Measurements from ENCODE around the gene PTPRD. TPM values are rescaled to one million over a fixed set of nuclear protein-coding genes. Genes with fewer than 3 reads are reported as not detected.

PTPRD gene
- total RNA-seq, 1 experiment from 2014 or later = 0.02 TPM

DNA sequence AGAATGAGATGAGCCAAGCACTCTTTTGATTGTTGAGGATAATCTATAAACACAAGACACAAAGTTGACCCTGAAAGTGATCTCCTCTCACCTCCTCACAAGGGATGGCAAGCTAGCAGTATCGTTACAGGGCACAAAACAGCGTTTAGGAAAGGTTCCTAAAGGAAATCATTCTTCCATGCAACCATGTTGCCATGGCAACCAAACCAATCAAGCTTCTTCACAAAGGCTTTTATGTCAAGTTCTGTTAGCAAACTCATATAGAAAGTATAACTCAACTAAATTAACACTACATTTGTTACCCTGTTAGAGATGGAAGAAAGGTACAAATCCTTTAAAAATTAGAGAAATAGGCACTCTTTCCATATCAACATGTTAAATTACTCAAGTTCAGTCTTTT, 1796.4 kb downstream of the PTPRD start:
- intact Hi-C loops (cut with micrococcal nuclease) = no loop called here

DNA sequence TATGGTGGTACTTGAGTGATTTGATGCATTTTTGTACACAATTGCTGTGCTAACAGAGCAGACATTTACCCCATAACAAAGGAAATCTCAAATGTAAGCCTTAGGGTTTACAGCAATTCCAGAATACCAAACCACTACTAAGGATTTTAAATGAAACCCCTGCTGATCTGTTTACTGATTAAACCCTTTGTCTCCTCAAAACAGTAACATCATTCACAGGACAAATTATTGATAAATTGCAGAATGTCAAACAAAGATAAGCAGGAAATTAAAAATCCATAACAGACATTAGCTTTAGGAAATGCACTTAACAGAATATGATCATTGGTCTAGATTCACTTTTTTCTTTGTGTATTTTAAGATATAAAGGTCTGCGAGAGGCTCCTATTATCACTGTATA, 1796.9 kb downstream of the PTPRD start:
- RAD21 ChIA-PET (ENCODE audit: low non-redundant PET in 1 of 2, low total read pairs in 2 of 2, uncharacterized antibody in 2 of 2, unreplicated experiment in 2 of 2) = no interaction called here
- CTCF ChIA-PET = no interaction called here
- TF ChIP-seq POLR2AphosphoS5 (IDR thresholded peaks at IDR 0.05; ENCODE audit: low read depth, low read length) (no peak), JUND (IDR thresholded peaks at IDR 0.05) (no peak), SIN3A (IDR thresholded peaks at IDR 0.05; ENCODE audit: low read depth) (no peak), EZH2phosphoT487 (IDR thresholded peaks at IDR 0.05; ENCODE audit: borderline replicate concordance) (no peak), EZH2 (IDR thresholded peaks at IDR 0.05) (no peak), YY1 (IDR thresholded peaks at IDR 0.05; ENCODE audit: extremely low read depth, insufficient replicate concordance, low read depth, low read length) (no peak), FOSL1 (IDR thresholded peaks at IDR 0.05; ENCODE audit: low read depth) (no peak), SP1 (IDR thresholded peaks at IDR 0.05; ENCODE audit: low read depth) (no peak), CBX3 (IDR thresholded peaks at IDR 0.05; ENCODE audit: low read depth) (no peak)
- TF ChIP-seq, protein P1, sequence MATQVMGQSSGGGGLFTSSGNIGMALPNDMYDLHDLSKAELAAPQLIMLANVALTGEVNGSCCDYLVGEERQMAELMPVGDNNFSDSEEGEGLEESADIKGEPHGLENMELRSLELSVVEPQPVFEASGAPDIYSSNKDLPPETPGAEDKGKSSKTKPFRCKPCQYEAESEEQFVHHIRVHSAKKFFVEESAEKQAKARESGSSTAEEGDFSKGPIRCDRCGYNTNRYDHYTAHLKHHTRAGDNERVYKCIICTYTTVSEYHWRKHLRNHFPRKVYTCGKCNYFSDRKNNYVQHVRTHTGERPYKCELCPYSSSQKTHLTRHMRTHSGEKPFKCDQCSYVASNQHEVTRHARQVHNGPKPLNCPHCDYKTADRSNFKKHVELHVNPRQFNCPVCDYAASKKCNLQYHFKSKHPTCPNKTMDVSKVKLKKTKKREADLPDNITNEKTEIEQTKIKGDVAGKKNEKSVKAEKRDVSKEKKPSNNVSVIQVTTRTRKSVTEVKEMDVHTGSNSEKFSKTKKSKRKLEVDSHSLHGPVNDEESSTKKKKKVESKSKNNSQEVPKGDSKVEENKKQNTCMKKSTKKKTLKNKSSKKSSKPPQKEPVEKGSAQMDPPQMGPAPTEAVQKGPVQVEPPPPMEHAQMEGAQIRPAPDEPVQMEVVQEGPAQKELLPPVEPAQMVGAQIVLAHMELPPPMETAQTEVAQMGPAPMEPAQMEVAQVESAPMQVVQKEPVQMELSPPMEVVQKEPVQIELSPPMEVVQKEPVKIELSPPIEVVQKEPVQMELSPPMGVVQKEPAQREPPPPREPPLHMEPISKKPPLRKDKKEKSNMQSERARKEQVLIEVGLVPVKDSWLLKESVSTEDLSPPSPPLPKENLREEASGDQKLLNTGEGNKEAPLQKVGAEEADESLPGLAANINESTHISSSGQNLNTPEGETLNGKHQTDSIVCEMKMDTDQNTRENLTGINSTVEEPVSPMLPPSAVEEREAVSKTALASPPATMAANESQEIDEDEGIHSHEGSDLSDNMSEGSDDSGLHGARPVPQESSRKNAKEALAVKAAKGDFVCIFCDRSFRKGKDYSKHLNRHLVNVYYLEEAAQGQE (IDR thresholded peaks at IDR 0.05; ENCODE audit: low read depth) = no peak
- TF ChIP-seq, protein P2, sequence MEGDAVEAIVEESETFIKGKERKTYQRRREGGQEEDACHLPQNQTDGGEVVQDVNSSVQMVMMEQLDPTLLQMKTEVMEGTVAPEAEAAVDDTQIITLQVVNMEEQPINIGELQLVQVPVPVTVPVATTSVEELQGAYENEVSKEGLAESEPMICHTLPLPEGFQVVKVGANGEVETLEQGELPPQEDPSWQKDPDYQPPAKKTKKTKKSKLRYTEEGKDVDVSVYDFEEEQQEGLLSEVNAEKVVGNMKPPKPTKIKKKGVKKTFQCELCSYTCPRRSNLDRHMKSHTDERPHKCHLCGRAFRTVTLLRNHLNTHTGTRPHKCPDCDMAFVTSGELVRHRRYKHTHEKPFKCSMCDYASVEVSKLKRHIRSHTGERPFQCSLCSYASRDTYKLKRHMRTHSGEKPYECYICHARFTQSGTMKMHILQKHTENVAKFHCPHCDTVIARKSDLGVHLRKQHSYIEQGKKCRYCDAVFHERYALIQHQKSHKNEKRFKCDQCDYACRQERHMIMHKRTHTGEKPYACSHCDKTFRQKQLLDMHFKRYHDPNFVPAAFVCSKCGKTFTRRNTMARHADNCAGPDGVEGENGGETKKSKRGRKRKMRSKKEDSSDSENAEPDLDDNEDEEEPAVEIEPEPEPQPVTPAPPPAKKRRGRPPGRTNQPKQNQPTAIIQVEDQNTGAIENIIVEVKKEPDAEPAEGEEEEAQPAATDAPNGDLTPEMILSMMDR (IDR thresholded peaks at IDR 0.05 in 2 of 3, conservative IDR thresholded peaks at IDR 0.05 in 1 of 3; ENCODE audit: borderline replicate concordance in 1 of 3, insufficient read depth in 1 of 3, low read depth in 2 of 3, low read length in 2 of 3) = no peak

More for the DNA sequence above, 1796.4 kb downstream of the PTPRD start:
- RAD21 ChIA-PET (ENCODE audit: low non-redundant PET in 1 of 2, low total read pairs in 2 of 2, uncharacterized antibody in 2 of 2, unreplicated experiment in 2 of 2) = no interaction called here
- no peaks in the 10 kb centered on the region for H3K36me3 ChIP-seq (ENCODE audit: control insufficient read depth in 1 of 2, insufficient read depth in 2 of 2, low read length in 2 of 2)
- CTCF ChIA-PET = no interaction called here
- TF ChIP-seq YY1 (IDR thresholded peaks at IDR 0.05; ENCODE audit: extremely low read depth, insufficient replicate concordance, low read depth, low read length) (no peak), SIN3A (IDR thresholded peaks at IDR 0.05; ENCODE audit: low read depth) (no peak), SRF (IDR thresholded peaks at IDR 0.05; ENCODE audit: low read depth) (no peak), RAD21 (IDR thresholded peaks at IDR 0.05; ENCODE audit: low read depth) (no peak), ZNF274 (IDR thresholded peaks at IDR 0.05; ENCODE audit: low read depth, low read length) (no peak), EZH2phosphoT487 (IDR thresholded peaks at IDR 0.05; ENCODE audit: borderline replicate concordance) (no peak), POLR2A (IDR thresholded peaks at IDR 0.05; ENCODE audit: borderline replicate concordance, extremely low read depth, insufficient read depth, insufficient read length) (no peak)
- TF ChIP-seq, protein P3, sequence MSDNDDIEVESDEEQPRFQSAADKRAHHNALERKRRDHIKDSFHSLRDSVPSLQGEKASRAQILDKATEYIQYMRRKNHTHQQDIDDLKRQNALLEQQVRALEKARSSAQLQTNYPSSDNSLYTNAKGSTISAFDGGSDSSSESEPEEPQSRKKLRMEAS (IDR thresholded peaks at IDR 0.05) = no peak
- TF ChIP-seq, protein P4, sequence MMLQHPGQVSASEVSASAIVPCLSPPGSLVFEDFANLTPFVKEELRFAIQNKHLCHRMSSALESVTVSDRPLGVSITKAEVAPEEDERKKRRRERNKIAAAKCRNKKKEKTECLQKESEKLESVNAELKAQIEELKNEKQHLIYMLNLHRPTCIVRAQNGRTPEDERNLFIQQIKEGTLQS (IDR thresholded peaks at IDR 0.05) = no peak
- no peaks in the 10 kb centered on the region for H4K20me1 ChIP-seq (ENCODE audit: insufficient read depth)
- H2AFZ ChIP-seq (ENCODE audit: low read depth, low read length, poor library complexity, severe bottlenecking) = no peak overlapping the region
- no peak overlapping the region for H3K4me2 ChIP-seq (ENCODE audit: low read length)
- no peak for ATAC-seq
- POLR2A ChIA-PET = no interaction called here
- H3K4me3 ChIP-seq (replicated peaks in 1 of 2; ENCODE audit: low read depth in 1 of 2, low read length in 2 of 2) = no peak overlapping the region
- H3K27ac ChIP-seq (ENCODE audit: low read depth, low read length) = no peak overlapping the region
- no peaks in the 10 kb centered on the region for H3K4me1 ChIP-seq (ENCODE audit: control insufficient read depth in 1 of 2, insufficient read depth in 2 of 2, low read length in 2 of 2)
- H3K79me2 ChIP-seq (ENCODE audit: insufficient read depth, low read length) = no peaks in the 10 kb centered on the region
- DNase-seq (ENCODE audit: low read depth, low spot score) = no peak
- peaks cover 6 to 21% of the 10 kb centered on the region in 2 experiments; a peak in 2 of 4 replicates for H3K9me3 ChIP-seq (ENCODE audit: control insufficient read depth in 1 of 2, insufficient read depth in 1 of 2, low read depth in 1 of 2, low read length in 2 of 2)
- no peaks in the 10 kb centered on the region for H3K9me2 ChIP-seq (ENCODE audit: insufficient read depth)
- BruUV-seq (replicated peaks) = no TSS peak
- H3K9ac ChIP-seq (ENCODE audit: low read length) = no peak overlapping the region
- H3K27me3 ChIP-seq (ENCODE audit: insufficient read depth, low read length) = no peaks in the 10 kb centered on the region

More for the DNA sequence above, 1796.9 kb downstream of the PTPRD start:
- intact Hi-C loops (cut with micrococcal nuclease) = no loop called here
- H3K9me2 ChIP-seq (ENCODE audit: insufficient read depth) = no peaks in the 10 kb centered on the region
- no peaks in the 10 kb centered on the region for H3K79me2 ChIP-seq (ENCODE audit: insufficient read depth, low read length)
- DNase-seq (ENCODE audit: low read depth, low spot score) (no peak), ATAC-seq (no peak)
- no peak overlapping the region for H3K4me3 ChIP-seq (replicated peaks in 1 of 2; ENCODE audit: low read depth in 1 of 2, low read length in 2 of 2)
- H3K9ac ChIP-seq (ENCODE audit: low read length) = no peak overlapping the region
- H3K4me1 ChIP-seq (ENCODE audit: control insufficient read depth in 1 of 2, insufficient read depth in 2 of 2, low read length in 2 of 2) = no peaks in the 10 kb centered on the region
- H3K9me3 ChIP-seq (ENCODE audit: control insufficient read depth in 1 of 2, insufficient read depth in 1 of 2, low read depth in 1 of 2, low read length in 2 of 2) = peaks cover 9 to 21% of the 10 kb centered on the region in 2 experiments; a peak in 2 of 4 replicates
- H3K36me3 ChIP-seq (ENCODE audit: control insufficient read depth in 1 of 2, insufficient read depth in 2 of 2, low read length in 2 of 2) = no peaks in the 10 kb centered on the region
- no peak overlapping the region for H2AFZ ChIP-seq (ENCODE audit: low read depth, low read length, poor library complexity, severe bottlenecking)
- H3K4me2 ChIP-seq (ENCODE audit: low read length) = no peak overlapping the region
- no TSS peak for BruUV-seq (replicated peaks)
- POLR2A ChIA-PET = no interaction called here
- no peak overlapping the region for H3K27ac ChIP-seq (ENCODE audit: low read depth, low read length)
- no peaks in the 10 kb centered on the region for H3K27me3 ChIP-seq (ENCODE audit: insufficient read depth, low read length)
- H4K20me1 ChIP-seq (ENCODE audit: insufficient read depth) = no peaks in the 10 kb centered on the region
